A673 (cell line): Measurements from ENCODE around the gene TMEM63B. TPM values are rescaled to one million over a fixed set of nuclear protein-coding genes. Genes with fewer than 3 reads are reported as not detected.

Experiments
- BruUV-seq: library from RNA; stranded (reverse); fragments of 400-500 nt; replicated peaks from 2 replicates; lab custom pipeline; 2021; lab: Mats Ljungman, UMichigan
- CTCF ChIA-PET: fragments of 300-600 bp; sonication (Branson Sonifier 250); formaldehyde crosslinking; loops from one replicate; lab custom pipeline; 2022; ENCODE audit warnings: antibody characterized with exemption; lab: Charles Lee
- POLR2A ChIA-PET: fragments of 300-600 bp; sonication (Branson Sonifier 250); formaldehyde crosslinking; loops from one replicate; lab custom pipeline; 2022; ENCODE audit warnings: antibody characterized with exemption; ENCODE audit not compliant: low non-redundant PET; lab: Charles Lee
- DNase-seq: peaks from one replicate; pipeline ENCODE4 v3.0.0-alpha.2; 2015; ENCODE audit warnings: low spot score
- H3K27ac ChIP-seq: fragments of 200-600 bp; sonication (generic); 2 replicates; pipeline ENCODE4 v1.5.1; 2016; ENCODE audit warnings: mixed run types, low read depth, mild to moderate bottlenecking, mixed read lengths, antibody characterized with exemption, low read length; ENCODE audit not compliant: poor library complexity, severe bottlenecking
- H3K27me3 ChIP-seq: fragments of 200-600 bp; sonication (generic); replicated peaks from 2 replicates; pipeline ENCODE4 v1.6.1; 2017; ENCODE audit warnings: mixed run types, low read depth, mild to moderate bottlenecking, mixed read lengths, antibody characterized with exemption, low read length; ENCODE audit not compliant: insufficient read depth, poor library complexity
- H3K36me3 ChIP-seq: fragments of 200-600 bp; sonication (generic); 2 replicates; pipeline ENCODE4 v1.6.1; 2016; ENCODE audit warnings: mixed run types, mild to moderate bottlenecking, mixed read lengths, antibody characterized with exemption, low read length; ENCODE audit not compliant: insufficient read depth, poor library complexity, severe bottlenecking
- H3K4me1 ChIP-seq: fragments of 200-600 bp; sonication (generic); 2 replicates; pipeline ENCODE4 v1.6.1; 2017; ENCODE audit warnings: mixed run types, mild to moderate bottlenecking, mixed read lengths, antibody characterized with exemption, low read length; ENCODE audit not compliant: insufficient read depth, poor library complexity, severe bottlenecking
- H3K4me3 ChIP-seq: fragments of 200-600 bp; sonication (generic); 2 replicates; pipeline ENCODE4 v1.5.1; 2016; ENCODE audit warnings: low read depth, mixed run types, mild to moderate bottlenecking, mixed read lengths, low read length; ENCODE audit not compliant: poor library complexity, severe bottlenecking
- H3K9me3 ChIP-seq: fragments of 200-600 bp; sonication (generic); 2 replicates; pipeline ENCODE4 v1.6.1; 2016; ENCODE audit warnings: mixed run types, low read depth, mild to moderate bottlenecking, mixed read lengths, antibody characterized with exemption, low read length; ENCODE audit not compliant: poor library complexity, severe bottlenecking
- EZH2 ChIP-seq: fragments of 200-600 bp; sonication (generic); IDR thresholded peaks from 2 replicates; pipeline ENCODE4 v1.6.1; 2017; ENCODE audit warnings: borderline replicate concordance, low read depth, mild to moderate bottlenecking, mixed read lengths, antibody characterized with exemption, low read length; ENCODE audit not compliant: poor library complexity, severe bottlenecking
- intact Hi-C: fragments of 100-400 bp; cut with micrococcal nuclease; formaldehyde crosslinking; loops from one replicate; pipeline ENCODE4 v1.10.0; 2022; ENCODE audit not compliant: unreplicated experiment
- total RNA-seq: library from RNA; stranded (reverse); gene quantifications from 2 replicates; pipeline ENCODE4 v1.2.3, GENCODE V29; 2021
- TF ChIP-seq, protein P1 (sequence below): fragments of 300-800, 200-600 bp; sonication (generic); conservative IDR thresholded peaks from 2 replicates; pipeline ENCODE4 v1.5.1; 2017; ENCODE audit warnings: low read depth, mild to moderate bottlenecking, antibody characterized with exemption, low read length, moderate library complexity, mixed read lengths

TMEM63B gene
- total RNA-seq, 1 experiment from 2014 or later = 32.0 TPM

DNA sequence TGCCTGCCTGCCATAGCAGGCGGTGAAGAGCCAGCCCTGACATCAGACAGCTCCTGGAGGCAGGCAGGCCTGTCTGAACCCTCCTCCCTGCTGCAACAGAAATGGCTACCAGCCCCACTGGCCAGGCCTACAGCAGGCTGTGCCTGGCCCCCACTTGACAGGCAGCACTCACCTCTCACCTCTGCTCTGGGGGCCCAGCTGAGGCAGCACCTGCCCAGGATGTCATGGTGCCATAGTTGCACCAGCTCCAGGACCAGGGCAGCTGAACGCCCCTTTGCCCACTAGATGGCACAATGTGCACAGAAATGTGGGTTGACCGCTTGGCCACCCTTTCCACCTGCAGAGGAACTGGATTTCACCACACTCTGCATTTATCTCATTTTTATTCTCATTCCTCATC lies 30.7 kb upstream of the TMEM63B start:
- Histone ChIP-seq H3K27ac (no peak overlapping the region), H3K4me3 (no peak overlapping the region), H3K27me3 (no peaks in the 10 kb centered on the region), H3K36me3 (peaks cover 12% of the 10 kb centered on the region), H3K4me1 (no peaks in the 10 kb centered on the region), H3K9me3 (no peaks in the 10 kb centered on the region)
- TF ChIP-seq EZH2 = no peak
- TF ChIP-seq, protein P1, sequence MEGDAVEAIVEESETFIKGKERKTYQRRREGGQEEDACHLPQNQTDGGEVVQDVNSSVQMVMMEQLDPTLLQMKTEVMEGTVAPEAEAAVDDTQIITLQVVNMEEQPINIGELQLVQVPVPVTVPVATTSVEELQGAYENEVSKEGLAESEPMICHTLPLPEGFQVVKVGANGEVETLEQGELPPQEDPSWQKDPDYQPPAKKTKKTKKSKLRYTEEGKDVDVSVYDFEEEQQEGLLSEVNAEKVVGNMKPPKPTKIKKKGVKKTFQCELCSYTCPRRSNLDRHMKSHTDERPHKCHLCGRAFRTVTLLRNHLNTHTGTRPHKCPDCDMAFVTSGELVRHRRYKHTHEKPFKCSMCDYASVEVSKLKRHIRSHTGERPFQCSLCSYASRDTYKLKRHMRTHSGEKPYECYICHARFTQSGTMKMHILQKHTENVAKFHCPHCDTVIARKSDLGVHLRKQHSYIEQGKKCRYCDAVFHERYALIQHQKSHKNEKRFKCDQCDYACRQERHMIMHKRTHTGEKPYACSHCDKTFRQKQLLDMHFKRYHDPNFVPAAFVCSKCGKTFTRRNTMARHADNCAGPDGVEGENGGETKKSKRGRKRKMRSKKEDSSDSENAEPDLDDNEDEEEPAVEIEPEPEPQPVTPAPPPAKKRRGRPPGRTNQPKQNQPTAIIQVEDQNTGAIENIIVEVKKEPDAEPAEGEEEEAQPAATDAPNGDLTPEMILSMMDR = peak; percentile 71
- intact Hi-C loops = loop anchor here (1.0 to 2.0 kb wide), 2 partner anchors 56 to 138 kb away; no protein-coding TSS in a partner anchor
- no TSS peak for BruUV-seq
- DNase-seq = peak; percentile 58
- POLR2A ChIA-PET = no interaction called here
- CTCF ChIA-PET = interaction anchor here (0.6 to 1.7 kb wide), 6 partner anchors 18 to 230 kb away, joined by 3 to 7 read pairs (median 4); no protein-coding TSS in a partner anchor

DNA sequence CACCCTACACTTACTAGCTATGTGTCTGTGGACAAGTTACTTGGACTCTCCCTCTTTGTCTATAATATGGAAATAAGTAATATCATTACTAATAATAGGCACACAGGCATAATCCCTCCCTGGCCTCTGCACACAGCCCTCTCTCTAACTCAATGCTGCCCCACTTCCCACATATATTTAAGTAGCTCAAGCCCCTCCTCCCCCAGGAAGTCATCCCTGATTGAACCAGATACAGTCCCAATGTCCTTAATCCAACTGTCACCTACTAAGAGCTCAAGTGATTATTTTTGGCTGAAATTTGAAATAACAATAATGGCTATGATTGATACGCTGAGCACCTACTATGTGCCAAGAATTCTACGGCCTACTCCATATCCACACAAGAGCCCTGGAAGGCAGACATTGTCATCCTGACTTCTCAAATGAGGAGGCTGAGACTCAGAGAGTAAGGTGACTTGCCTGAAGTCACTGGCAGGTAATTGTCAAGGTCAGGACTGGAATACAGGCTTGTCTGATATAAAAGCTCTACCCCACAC lies 29.5 kb upstream of the TMEM63B start:
- ChIA-PET CTCF (interaction anchor here (1.7 kb wide), 1 partner anchor 19 kb away, joined by 5 read pairs; no protein-coding TSS in a partner anchor), POLR2A (no interaction called here)
- BruUV-seq = no TSS peak
- H3K9me3 ChIP-seq = no peaks in the 10 kb centered on the region
- H3K27ac ChIP-seq = no peak overlapping the region
- no peak overlapping the region for H3K4me3 ChIP-seq
- DNase-seq = no peak
- H3K4me1 ChIP-seq = no peaks in the 10 kb centered on the region
- no peak for TF ChIP-seq EZH2
- TF ChIP-seq, protein P1 = no peak
- intact Hi-C loops = loop anchor here (2.0 kb wide), 1 partner anchor 137 kb away; no protein-coding TSS in a partner anchor
- no peaks in the 10 kb centered on the region for H3K27me3 ChIP-seq
- peaks cover 12% of the 10 kb centered on the region for H3K36me3 ChIP-seq

DNA sequence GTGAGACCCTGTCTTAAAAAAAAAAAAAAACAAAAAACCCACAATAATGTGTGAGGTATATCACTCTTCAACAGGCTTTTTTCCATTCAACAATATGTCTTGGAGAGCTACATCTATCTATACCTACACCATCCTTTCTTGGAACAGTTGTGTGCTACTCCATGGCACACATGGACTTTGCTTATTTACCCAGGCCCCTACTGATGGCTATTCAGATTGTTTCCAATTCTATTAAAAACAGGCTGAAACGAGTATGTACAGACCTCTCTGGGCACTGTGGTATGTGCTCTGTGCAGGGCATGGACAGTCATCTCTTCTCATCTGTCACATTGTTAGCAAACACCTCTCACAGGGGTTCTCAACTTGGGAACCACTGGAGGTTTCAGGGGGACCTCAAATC lies 28.2 kb upstream of the TMEM63B start:
- no peak overlapping the region for H3K27ac ChIP-seq
- no peak for DNase-seq
- intact Hi-C loops = no loop called here
- POLR2A ChIA-PET = no interaction called here
- no peaks in the 10 kb centered on the region for H3K9me3 ChIP-seq
- no peak for TF ChIP-seq EZH2
- BruUV-seq = no TSS peak
- H3K4me1 ChIP-seq = no peaks in the 10 kb centered on the region
- CTCF ChIA-PET = no interaction called here
- H3K27me3 ChIP-seq = no peaks in the 10 kb centered on the region
- no peak overlapping the region for H3K4me3 ChIP-seq
- peaks cover 17% of the 10 kb centered on the region for H3K36me3 ChIP-seq
